Measurements from ENCODE around the gene MYRFL. TPM values are rescaled to one million over a fixed set of nuclear protein-coding genes. Genes with fewer than 3 reads are reported as not detected.

Gene MYRFL
- total RNA-seq, 1 donor from 2014 or later = 0.14 TPM

DNA sequence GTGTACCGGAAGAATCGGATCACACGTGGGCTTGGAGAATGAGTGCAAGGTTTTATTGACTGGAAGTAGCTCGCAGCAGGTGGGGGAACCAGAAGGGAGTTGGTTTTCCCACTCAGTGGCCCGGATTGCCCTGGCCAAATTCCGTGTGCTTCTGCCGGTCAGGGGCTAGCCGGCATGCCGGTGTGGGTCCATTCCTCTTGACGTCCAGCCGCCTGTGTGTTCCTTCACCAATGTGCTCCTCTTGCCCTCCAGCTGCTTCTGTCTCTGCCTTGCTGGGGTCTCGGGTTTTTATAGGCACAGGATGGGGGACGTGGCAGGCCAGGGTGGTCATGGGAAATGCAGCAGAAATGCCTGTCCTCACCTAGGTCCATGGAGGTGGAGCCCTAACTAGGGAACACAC is 11.0 kb downstream of the MYRFL start:
- no peaks in the 10 kb centered on the region for H3K36me3 ChIP-seq
- no peak for DNase-seq
- no peak overlapping the region for H3K4me3 ChIP-seq
- intact Hi-C loops (cut with micrococcal nuclease) = no loop called here
- no peak overlapping the region for H3K27ac ChIP-seq (replicated peaks)
- H3K4me1 ChIP-seq = peaks cover 6% of the 10 kb centered on the region
- H3K27me3 ChIP-seq (ENCODE audit: low read depth) = no peaks in the 10 kb centered on the region
- H3K9me3 ChIP-seq (replicated peaks) = no peaks in the 10 kb centered on the region
- TF ChIP-seq, protein P1, sequence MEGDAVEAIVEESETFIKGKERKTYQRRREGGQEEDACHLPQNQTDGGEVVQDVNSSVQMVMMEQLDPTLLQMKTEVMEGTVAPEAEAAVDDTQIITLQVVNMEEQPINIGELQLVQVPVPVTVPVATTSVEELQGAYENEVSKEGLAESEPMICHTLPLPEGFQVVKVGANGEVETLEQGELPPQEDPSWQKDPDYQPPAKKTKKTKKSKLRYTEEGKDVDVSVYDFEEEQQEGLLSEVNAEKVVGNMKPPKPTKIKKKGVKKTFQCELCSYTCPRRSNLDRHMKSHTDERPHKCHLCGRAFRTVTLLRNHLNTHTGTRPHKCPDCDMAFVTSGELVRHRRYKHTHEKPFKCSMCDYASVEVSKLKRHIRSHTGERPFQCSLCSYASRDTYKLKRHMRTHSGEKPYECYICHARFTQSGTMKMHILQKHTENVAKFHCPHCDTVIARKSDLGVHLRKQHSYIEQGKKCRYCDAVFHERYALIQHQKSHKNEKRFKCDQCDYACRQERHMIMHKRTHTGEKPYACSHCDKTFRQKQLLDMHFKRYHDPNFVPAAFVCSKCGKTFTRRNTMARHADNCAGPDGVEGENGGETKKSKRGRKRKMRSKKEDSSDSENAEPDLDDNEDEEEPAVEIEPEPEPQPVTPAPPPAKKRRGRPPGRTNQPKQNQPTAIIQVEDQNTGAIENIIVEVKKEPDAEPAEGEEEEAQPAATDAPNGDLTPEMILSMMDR (IDR thresholded peaks at IDR 0.05; ENCODE audit: borderline replicate concordance) = no peak

GRCh38 chr12:69837191-69837590 is 12.2 kb downstream of the MYRFL start:
- intact Hi-C loops (cut with micrococcal nuclease) = no loop called here
- TF ChIP-seq, protein P1 (IDR thresholded peaks at IDR 0.05; ENCODE audit: borderline replicate concordance) = no peak
- Histone ChIP-seq H3K9me3 (replicated peaks) (no peaks in the 10 kb centered on the region), H3K4me1 (peaks cover 6% of the 10 kb centered on the region), H3K27me3 (ENCODE audit: low read depth) (no peaks in the 10 kb centered on the region), H3K27ac (replicated peaks) (no peak overlapping the region), H3K4me3 (no peak overlapping the region), H3K36me3 (no peaks in the 10 kb centered on the region)
- DNase-seq = no peak

- TF ChIP-seq, protein P1 (IDR thresholded peaks at IDR 0.05; ENCODE audit: borderline replicate concordance) = no peak
- DNase-seq = no peak
- Histone ChIP-seq H3K36me3 (no peaks in the 10 kb centered on the region), H3K4me3 (no peak overlapping the region), H3K4me1 (peaks cover 6% of the 10 kb centered on the region), H3K9me3 (replicated peaks) (no peaks in the 10 kb centered on the region), H3K27me3 (ENCODE audit: low read depth) (no peaks in the 10 kb centered on the region), H3K27ac (replicated peaks) (no peak overlapping the region)
- intact Hi-C loops (cut with micrococcal nuclease) = no loop called here
Measured at GRCh38 chr12:69837657-69838415, 12.8 kb downstream of the MYRFL start.

- Histone ChIP-seq H3K27ac (replicated peaks) (no peak overlapping the region), H3K9me3 (replicated peaks) (no peaks in the 10 kb centered on the region), H3K4me3 (no peak overlapping the region), H3K27me3 (ENCODE audit: low read depth) (no peaks in the 10 kb centered on the region), H3K36me3 (no peaks in the 10 kb centered on the region), H3K4me1 (no peaks in the 10 kb centered on the region)
- TF ChIP-seq, protein P1 (IDR thresholded peaks at IDR 0.05; ENCODE audit: borderline replicate concordance) = no peak
- intact Hi-C loops (cut with micrococcal nuclease) = no loop called here
- no peak for DNase-seq
Measured at GRCh38 chr12:69840727-69841126, 15.7 kb downstream of the MYRFL start.

DNA sequence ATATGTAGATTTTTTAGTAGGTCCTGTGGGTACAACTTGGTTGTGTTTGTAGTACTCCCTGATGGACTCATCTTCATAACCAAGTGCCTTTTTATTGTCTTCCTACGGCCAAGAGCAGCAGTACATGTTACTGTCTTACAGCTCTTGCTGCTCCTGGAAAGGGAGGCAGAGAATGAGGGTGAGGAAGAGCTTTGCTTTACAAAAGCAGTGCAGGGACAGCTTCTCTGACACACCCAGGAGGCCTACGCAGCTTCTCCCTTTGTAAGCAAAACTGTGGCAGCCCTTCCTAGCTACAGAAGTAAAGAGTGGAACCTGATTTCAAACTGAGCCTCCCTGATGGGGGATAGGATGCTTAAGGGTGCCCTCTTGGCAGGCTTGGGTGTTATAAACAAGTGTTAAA is 18.6 kb downstream of the MYRFL start:
- no peaks in the 10 kb centered on the region for H3K9me3 ChIP-seq (replicated peaks)
- H3K4me1 ChIP-seq = no peaks in the 10 kb centered on the region
- no peaks in the 10 kb centered on the region for H3K27me3 ChIP-seq (ENCODE audit: low read depth)
- no peak for DNase-seq
- intact Hi-C loops (cut with micrococcal nuclease) = no loop called here
- no peaks in the 10 kb centered on the region for H3K36me3 ChIP-seq
- H3K27ac ChIP-seq (replicated peaks) = no peak overlapping the region
- H3K4me3 ChIP-seq = no peak overlapping the region
- TF ChIP-seq, protein P1 (IDR thresholded peaks at IDR 0.05; ENCODE audit: borderline replicate concordance) = no peak

Measured in left ventricle myocardium inferior (tissue), 1 donor.